Esophagus muscularis mucosa (tissue), 4 donors: ENCODE data around the gene COA5. TPM values are rescaled to one million over a fixed set of nuclear protein-coding genes. Genes with fewer than 3 reads are reported as not detected.
A peak's percentile ranks its signal among the peaks of the same experiment; 100 is the strongest.

Source experiments
- DNase-seq: peaks from one replicate; pipeline ENCODE4 v3.0.0-alpha.2; 2017; ENCODE audit errors: extremely low spot score
- H3K27ac ChIP-seq, 4 donors: fragments of 200-600 bp; sonication (generic); replicated peaks in 1 of 4; 1 replicate in 3 of 4; 2 replicates in 1 of 4; pipeline ENCODE4 v1.5.1; 2016 to 2019; ENCODE audit warnings: mild to moderate bottlenecking in 1 of 4
- H3K27me3 ChIP-seq, 4 donors: fragments of 200-600 bp; sonication (generic); one replicate each; pipeline versions ENCODE4 v1.5.1 to v1.6.0; 2016 to 2019
- H3K36me3 ChIP-seq, 4 donors: fragments of 200-600 bp; sonication (generic); one replicate each; pipeline ENCODE4 v1.5.1; 2016 to 2019
- H3K4me1 ChIP-seq, 4 donors: fragments of 200-600 bp; sonication (generic); one replicate each; pipeline ENCODE4 v1.5.1; 2016 to 2019
- H3K4me3 ChIP-seq, 4 donors: fragments of 200-600 bp; sonication (generic); 1 replicate in 2 of 4; 2 replicates in 2 of 4; pipeline ENCODE4 v1.5.1; 2016 to 2019; ENCODE audit warnings: mild to moderate bottlenecking in 4 of 4, moderate library complexity in 1 of 4
- H3K9me3 ChIP-seq, 4 donors: fragments of 200-600 bp; sonication (generic); 1 replicate in 3 of 4; 2 replicates in 1 of 4; pipeline ENCODE4 v1.5.1; 2016 to 2019
- EP300 ChIP-seq: sonication (generic); formaldehyde crosslinking; IDR thresholded peaks from one replicate; pipeline ENCODE4 v1.6.1; 2017; ENCODE audit warnings: antibody characterized with exemption
- POLR2A ChIP-seq: fragments of 450-650 bp; IDR thresholded peaks from one replicate; pipeline ENCODE4 v1.6.1; 2017; ENCODE audit warnings: antibody characterized with exemption, moderate library complexity, mild to moderate bottlenecking, low read depth
- POLR2AphosphoS5 ChIP-seq, 2 donors: sonication (generic); formaldehyde crosslinking; IDR thresholded peaks; one replicate each; pipeline ENCODE4 v1.6.1; 2017; ENCODE audit warnings: antibody characterized with exemption in 2 of 2
- WGBS: methylation state at CpG from one replicate; pipeline ENCODE4 v1.1.5; 2018; 5-methylcytosine and 5-hydroxymethylcytosine counted together
- intact Hi-C: fragments of 100-400 bp; cut with DNase I; formaldehyde crosslinking; loops from one replicate; pipeline ENCODE4 v1.15.1; 2023
- total RNA-seq, 4 donors: library from RNA; depleted of rRNA; stranded (reverse); fragments of >200 nt; gene quantifications; one replicate each; pipeline versions ENCODE4 v1.1.0 to v1.2.1, GENCODE V29; 2016
- TF ChIP-seq, protein P1 (sequence below), 3 experiments: fragments of 200-600 bp in 2 of 3; fragments of 450-650 bp in 1 of 3; sonication (generic) in 2 of 3; IDR thresholded peaks; one replicate each; pipeline ENCODE4 v1.5.1; 2017 to 2019; ENCODE audit warnings: antibody characterized with exemption in 3 of 3, mild to moderate bottlenecking in 2 of 3, moderate library complexity in 1 of 3

COA5 gene
- total RNA-seq, 4 donors from 2014 or later: 28.3 to 48.2 (median 31.7) TPM

DNA sequence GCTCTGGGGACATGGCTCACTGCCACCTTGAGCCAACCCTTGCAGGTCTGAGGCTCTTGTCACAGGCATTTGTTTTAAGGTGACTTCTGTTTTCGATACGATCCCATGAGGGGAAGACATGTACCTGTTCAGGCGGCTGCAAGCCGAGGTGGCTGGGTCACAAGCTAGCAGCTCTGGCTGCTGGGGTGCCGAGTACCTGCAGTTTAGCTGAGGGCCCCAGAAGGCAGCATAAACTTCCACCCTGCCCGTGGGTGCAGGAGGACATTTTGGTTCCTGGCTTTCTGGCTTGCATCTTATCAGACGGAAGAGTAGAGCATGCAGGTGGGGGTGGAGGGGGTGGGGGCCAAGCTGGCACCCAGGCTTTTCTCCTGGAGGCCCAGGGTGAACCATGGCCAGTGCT is 28.4 kb downstream of the COA5 start:
- WGBS: 100% methylated on average over 7 of the region's 7 CpGs
- intact Hi-C loops: loop anchor here (10.0 kb wide), 1 partner anchor 165 kb away; no protein-coding TSS in a partner anchor
- Histone ChIP-seq H3K9me3 (no peaks in the 10 kb centered on the region), H3K27me3 (no peaks in the 10 kb centered on the region), H3K36me3 (peaks cover 8 to 86% (median 68%) of the 10 kb centered on the region in 4 donors), H3K4me1 (peaks cover 0 to 9% (median 4%) of the 10 kb centered on the region in 4 donors), H3K27ac (no peak overlapping the region), H3K4me3 (no peak overlapping the region)
- no peak for DNase-seq
- TF ChIP-seq POLR2A (no peak), EP300 (no peak), POLR2AphosphoS5 (IDR thresholded peaks at IDR 0.05) (no peak)
- TF ChIP-seq, protein P1, sequence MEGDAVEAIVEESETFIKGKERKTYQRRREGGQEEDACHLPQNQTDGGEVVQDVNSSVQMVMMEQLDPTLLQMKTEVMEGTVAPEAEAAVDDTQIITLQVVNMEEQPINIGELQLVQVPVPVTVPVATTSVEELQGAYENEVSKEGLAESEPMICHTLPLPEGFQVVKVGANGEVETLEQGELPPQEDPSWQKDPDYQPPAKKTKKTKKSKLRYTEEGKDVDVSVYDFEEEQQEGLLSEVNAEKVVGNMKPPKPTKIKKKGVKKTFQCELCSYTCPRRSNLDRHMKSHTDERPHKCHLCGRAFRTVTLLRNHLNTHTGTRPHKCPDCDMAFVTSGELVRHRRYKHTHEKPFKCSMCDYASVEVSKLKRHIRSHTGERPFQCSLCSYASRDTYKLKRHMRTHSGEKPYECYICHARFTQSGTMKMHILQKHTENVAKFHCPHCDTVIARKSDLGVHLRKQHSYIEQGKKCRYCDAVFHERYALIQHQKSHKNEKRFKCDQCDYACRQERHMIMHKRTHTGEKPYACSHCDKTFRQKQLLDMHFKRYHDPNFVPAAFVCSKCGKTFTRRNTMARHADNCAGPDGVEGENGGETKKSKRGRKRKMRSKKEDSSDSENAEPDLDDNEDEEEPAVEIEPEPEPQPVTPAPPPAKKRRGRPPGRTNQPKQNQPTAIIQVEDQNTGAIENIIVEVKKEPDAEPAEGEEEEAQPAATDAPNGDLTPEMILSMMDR (IDR thresholded peaks at IDR 0.05): no peak

DNA sequence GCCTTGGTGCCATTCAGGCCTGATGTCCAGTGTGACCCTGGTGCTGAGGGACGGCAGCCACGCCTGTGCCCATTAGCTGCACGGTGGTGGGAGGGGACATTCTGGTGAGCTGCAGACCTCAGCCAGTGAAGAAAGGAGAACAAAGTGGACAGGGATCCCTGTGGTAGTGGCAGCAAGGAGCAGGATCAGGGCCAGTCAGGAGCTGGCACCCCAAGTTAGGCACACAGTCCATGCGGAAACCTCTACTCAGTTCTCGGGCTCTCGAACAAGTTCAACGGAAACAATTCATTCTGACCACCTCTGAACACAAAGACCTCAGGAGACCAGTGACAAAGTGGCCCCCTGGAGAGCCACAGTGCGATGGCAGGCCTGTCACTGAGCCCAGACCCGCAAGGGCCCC is 30.1 kb downstream of the COA5 start:
- Histone ChIP-seq H3K4me3 (no peak overlapping the region), H3K27me3 (no peaks in the 10 kb centered on the region), H3K9me3 (no peaks in the 10 kb centered on the region), H3K36me3 (peaks cover 17 to 87% (median 71%) of the 10 kb centered on the region in 4 donors), H3K27ac (no peak overlapping the region), H3K4me1 (peaks cover 0 to 9% (median 4%) of the 10 kb centered on the region in 4 donors)
- no peak for DNase-seq
- no peak for TF ChIP-seq POLR2AphosphoS5 (IDR thresholded peaks at IDR 0.05)
- WGBS: 95% methylated on average over 9 of the region's 9 CpGs
- intact Hi-C loops: loop anchor here (10.0 kb wide), 1 partner anchor 163 kb away; no protein-coding TSS in a partner anchor

DNA sequence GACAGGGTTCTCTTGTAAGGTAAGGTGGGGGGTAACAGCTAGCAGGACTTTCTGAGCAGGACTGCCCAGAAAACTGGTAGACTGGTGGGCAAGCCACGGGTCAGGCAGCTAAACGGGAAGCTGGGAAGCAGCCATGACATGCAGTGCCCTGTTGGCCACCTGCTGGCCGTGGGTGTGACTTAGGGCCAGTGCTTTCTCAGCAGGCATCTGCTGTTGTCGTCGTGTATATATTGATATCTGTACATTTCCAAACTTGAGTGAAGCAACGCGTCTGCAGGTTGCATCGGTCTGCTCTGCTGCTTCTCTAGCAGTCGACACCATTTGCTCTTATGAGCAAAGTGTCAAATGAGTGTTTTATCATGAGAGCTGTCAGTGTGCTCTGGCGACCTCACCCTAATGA is 31.0 kb downstream of the COA5 start:
- Histone ChIP-seq H3K9me3 (no peaks in the 10 kb centered on the region), H3K4me3 (no peak overlapping the region), H3K36me3 (peaks cover 18 to 87% (median 72%) of the 10 kb centered on the region in 4 donors), H3K27ac (no peak overlapping the region), H3K4me1 (peaks cover 0 to 9% (median 4%) of the 10 kb centered on the region in 4 donors), H3K27me3 (no peaks in the 10 kb centered on the region)
- DNase-seq: no peak
- no peak for TF ChIP-seq POLR2AphosphoS5 (IDR thresholded peaks at IDR 0.05)
- no peak for TF ChIP-seq POLR2A
- TF ChIP-seq, protein P1 (IDR thresholded peaks at IDR 0.05): peak in 1 of 3 experiments; percentile 14
- no peak for TF ChIP-seq EP300
- intact Hi-C loops: loop anchor here (10.0 kb wide), 1 partner anchor 163 kb away; no protein-coding TSS in a partner anchor
- WGBS: 68% methylated on average over 10 of the region's 10 CpGs

DNA sequence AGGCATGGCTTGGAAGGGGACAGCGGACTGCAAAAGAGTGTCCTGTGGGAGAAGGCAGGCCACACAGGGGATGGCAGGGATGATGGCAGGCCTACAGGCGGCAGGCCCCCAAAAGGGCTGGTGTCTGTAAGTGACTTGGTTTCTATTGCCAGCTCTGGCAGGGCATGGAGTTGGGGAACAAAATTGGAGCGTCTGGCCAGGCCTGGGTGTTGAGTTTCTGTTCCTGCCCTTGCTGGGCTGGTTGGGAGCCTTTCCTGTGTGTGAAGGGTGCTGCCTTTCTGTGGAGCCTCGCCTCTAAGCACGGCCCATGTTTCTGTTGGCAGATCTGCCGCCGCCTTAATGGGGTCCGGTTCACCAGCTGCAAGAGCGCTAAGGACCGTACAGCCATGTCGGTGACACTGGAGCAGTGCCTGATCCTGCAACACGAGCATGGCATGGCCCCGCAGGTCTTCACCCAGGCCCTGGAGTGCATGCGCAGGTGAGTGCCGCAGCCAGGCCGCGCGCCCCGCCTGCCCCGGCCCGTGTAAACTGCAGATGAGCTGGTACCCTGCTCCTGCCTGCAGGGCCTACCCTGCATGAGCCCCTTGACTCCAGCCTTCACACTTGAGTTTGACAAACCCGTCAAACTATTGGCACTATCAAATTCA is 31.5 kb downstream of the COA5 start:
- H3K36me3 ChIP-seq: peaks cover 18 to 91% (median 71%) of the 10 kb centered on the region in 4 donors
- H3K4me1 ChIP-seq: peaks cover 0 to 7% (median 3%) of the 10 kb centered on the region in 4 donors
- H3K4me3 ChIP-seq: no peak overlapping the region
- no peak for TF ChIP-seq POLR2A
- TF ChIP-seq POLR2AphosphoS5 (IDR thresholded peaks at IDR 0.05): no peak
- TF ChIP-seq, protein P1 (IDR thresholded peaks at IDR 0.05): no peak
- TF ChIP-seq EP300: no peak
- H3K27me3 ChIP-seq: no peaks in the 10 kb centered on the region
- no peaks in the 10 kb centered on the region for H3K9me3 ChIP-seq
- no peak for DNase-seq
- 91% methylated on average over 9 of the region's 22 CpGs for WGBS
- H3K27ac ChIP-seq: no peak overlapping the region
- intact Hi-C loops: loop anchor here (10.0 kb wide), 1 partner anchor 162 kb away; no protein-coding TSS in a partner anchor

DNA sequence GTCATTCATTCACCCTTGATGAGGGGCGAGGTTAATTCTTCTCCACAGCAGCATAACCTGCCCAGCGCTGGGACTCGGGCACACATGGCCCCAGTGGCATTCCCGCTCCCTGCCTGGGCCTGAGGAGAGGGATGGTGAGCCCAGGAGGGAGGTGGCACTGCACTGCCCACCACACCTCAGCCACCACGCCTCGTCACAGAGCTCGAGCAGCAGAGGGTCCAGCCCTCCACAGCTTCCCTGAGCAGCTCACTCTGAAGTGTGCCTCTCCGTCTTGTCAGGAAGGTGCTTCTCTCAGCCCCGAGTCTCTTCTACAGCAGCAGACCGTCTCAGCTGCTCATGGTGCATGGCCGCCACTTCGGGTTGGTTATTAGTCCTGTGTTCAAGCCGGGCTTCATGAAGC is 34.9 kb downstream of the COA5 start:
- intact Hi-C loops: loop anchor here (10.0 kb wide), 1 partner anchor 159 kb away; no protein-coding TSS in a partner anchor
- Histone ChIP-seq H3K4me3 (no peak overlapping the region), H3K9me3 (no peaks in the 10 kb centered on the region), H3K36me3 (peaks cover 30 to 100% (median 91%) of the 10 kb centered on the region in 4 donors), H3K4me1 (no peaks in the 10 kb centered on the region), H3K27ac (no peak overlapping the region), H3K27me3 (no peaks in the 10 kb centered on the region)
- no peak for DNase-seq
- TF ChIP-seq, protein P1 (IDR thresholded peaks at IDR 0.05): no peak
- TF ChIP-seq POLR2A (no peak), POLR2AphosphoS5 (IDR thresholded peaks at IDR 0.05) (no peak), EP300 (no peak)
- 90% methylated on average over 13 of the region's 13 CpGs for WGBS
